Upper lobe of left lung (tissue), 6 donors: ENCODE results near the gene TAB3. TPM values are rescaled to one million over a fixed set of nuclear protein-coding genes. Genes with fewer than 3 reads are reported as not detected.

Source experiments
- ATAC-seq, 2 donors: fragments of 200-7000 bp; cut with Tn5 transposase; one replicate each; pipeline ENCODE4 v1.9.1; 2022; ENCODE audit warnings: mild to moderate bottlenecking in 2 of 2, moderate library complexity in 2 of 2; ENCODE audit not compliant: low FRiP score in 2 of 2
- DNase-seq, 2 donors: peaks; one replicate each; pipeline ENCODE4 v3.0.0-alpha.2; 2019 to 2020
- H3K27ac ChIP-seq, 4 donors: fragments of 200-600 bp; sonication (generic); one replicate each; pipeline ENCODE4 v1.5.1; 2016 to 2019
- H3K27me3 ChIP-seq, 4 donors: fragments of 200-600 bp; sonication (generic); one replicate each; pipeline ENCODE4 v1.5.1; 2017 to 2019
- H3K36me3 ChIP-seq, 4 donors: fragments of 200-600 bp; sonication (generic); one replicate each; pipeline ENCODE4 v1.5.1; 2016 to 2019
- H3K4me1 ChIP-seq, 4 donors: fragments of 200-600 bp; sonication (generic); one replicate each; pipeline ENCODE4 v1.5.1; 2018 to 2019
- H3K4me3 ChIP-seq, 4 donors: fragments of 200-600 bp; sonication (generic); one replicate each; pipeline ENCODE4 v1.5.1; 2017 to 2019; ENCODE audit warnings: mild to moderate bottlenecking in 2 of 4, moderate library complexity in 1 of 4
- H3K9me3 ChIP-seq, 4 donors: fragments of 200-600 bp; sonication (generic); one replicate each; pipeline ENCODE4 v1.5.1; 2018 to 2019
- CTCF ChIP-seq, 6 experiments: fragments of 450-650 bp in 4 of 6; fragments of 200-600 bp in 2 of 6; sonication (generic) in 2 of 6; IDR thresholded peaks; one replicate each; pipeline ENCODE4 v1.5.1; 2016 to 2019; ENCODE audit warnings: antibody characterized with exemption in 6 of 6
- EP300 ChIP-seq, 4 donors: sonication (generic); formaldehyde crosslinking; IDR thresholded peaks; one replicate each; pipeline ENCODE4 v1.5.1; 2017; ENCODE audit warnings: antibody characterized with exemption in 4 of 4, control low read depth in 2 of 4
- POLR2A ChIP-seq, 4 donors: fragments of 450-650 bp; IDR thresholded peaks; one replicate each; pipeline ENCODE4 v1.5.1; 2016 to 2017; ENCODE audit warnings: antibody characterized with exemption in 4 of 4, mild to moderate bottlenecking in 2 of 4
- POLR2AphosphoS5 ChIP-seq, 2 donors: sonication (generic); formaldehyde crosslinking; IDR thresholded peaks; one replicate each; pipeline ENCODE4 v1.5.1; 2017; ENCODE audit warnings: antibody characterized with exemption in 2 of 2
- WGBS, 2 donors: methylation state at CpG; one replicate each; pipeline ENCODE4 v1.1.5; 2017 to 2018; 5-methylcytosine and 5-hydroxymethylcytosine counted together
- total RNA-seq, 6 donors: library from RNA; depleted of rRNA in 4 of 6; stranded (reverse); fragments of >200 nt in 4 of 6; gene quantifications; one replicate each; pipeline versions ENCODE4 v1.1.0 to v1.2.1, GENCODE V29; 2016 to 2021
- donor health status: DM: no; HTN: no; CAD: no; lungs with moderate emphysema.
- donor health status: DM: no; HTN: yes; CAD: no; lungs with severe emphysema.

Gene TAB3
- total RNA-seq, 6 donors from 2014 or later = 13.5 to 42.1 (median 18.8) TPM

- Histone ChIP-seq H3K27ac (no peak overlapping the region), H3K4me1 (no peaks in the 10 kb centered on the region), H3K4me3 (no peak overlapping the region), H3K9me3 (no peaks in the 10 kb centered on the region), H3K36me3 (no peaks in the 10 kb centered on the region), H3K27me3 (no peaks in the 10 kb centered on the region)
- ATAC-seq (no peak), DNase-seq (no peak)
- 75 to 79% methylated on average over 6 of the region's 6 CpGs for WGBS, 2 donors
- TF ChIP-seq CTCF (IDR thresholded peaks at IDR 0.05) = no peak
- TF ChIP-seq POLR2A (IDR thresholded peaks at IDR 0.05) = no peak
- no peak for TF ChIP-seq POLR2AphosphoS5 (IDR thresholded peaks at IDR 0.05)
- TF ChIP-seq EP300 (IDR thresholded peaks at IDR 0.05) = no peak
Measured at GRCh38 chrX:30930679-30931078, 41.6 kb upstream of the TAB3 start.

GRCh38 chrX:30930143-30930542 is 41.1 kb upstream of the TAB3 start:
- WGBS, 2 donors = 89 to 92% methylated on average over 1 of the region's 1 CpG
- ATAC-seq = no peak
- no peaks in the 10 kb centered on the region for H3K4me1 ChIP-seq
- no peaks in the 10 kb centered on the region for H3K27me3 ChIP-seq
- no peak overlapping the region for H3K4me3 ChIP-seq
- H3K9me3 ChIP-seq = no peaks in the 10 kb centered on the region
- no peaks in the 10 kb centered on the region for H3K36me3 ChIP-seq
- TF ChIP-seq CTCF (IDR thresholded peaks at IDR 0.05) = no peak
- TF ChIP-seq POLR2AphosphoS5 (IDR thresholded peaks at IDR 0.05) = no peak
- TF ChIP-seq EP300 (IDR thresholded peaks at IDR 0.05) = no peak
- TF ChIP-seq POLR2A (IDR thresholded peaks at IDR 0.05) = no peak
- no peak overlapping the region for H3K27ac ChIP-seq
- no peak for DNase-seq

- 86 to 94% methylated on average over 1 to 3 of the region's 3 CpGs for WGBS, 2 donors
- H3K9me3 ChIP-seq = no peaks in the 10 kb centered on the region
- H3K27ac ChIP-seq = no peak overlapping the region
- H3K27me3 ChIP-seq = no peaks in the 10 kb centered on the region
- no peaks in the 10 kb centered on the region for H3K36me3 ChIP-seq
- H3K4me3 ChIP-seq = no peak overlapping the region
- ATAC-seq = no peak
- DNase-seq = no peak
- no peak for TF ChIP-seq POLR2A (IDR thresholded peaks at IDR 0.05)
- TF ChIP-seq EP300 (IDR thresholded peaks at IDR 0.05) = no peak
- no peak for TF ChIP-seq POLR2AphosphoS5 (IDR thresholded peaks at IDR 0.05)
- TF ChIP-seq CTCF (IDR thresholded peaks at IDR 0.05) = no peak
- no peaks in the 10 kb centered on the region for H3K4me1 ChIP-seq
Measured at GRCh38 chrX:30920271-30920670, 31.2 kb upstream of the TAB3 start.

- no peak for DNase-seq
- ATAC-seq = no peak
- 93 to 95% methylated on average over 1 of the region's 1 CpG for WGBS, 2 donors
Measured at GRCh38 chrX:30918480-30918879, 29.4 kb upstream of the TAB3 start.

More at GRCh38 chrX:30918480-30918879, 29.4 kb upstream of the TAB3 start:
- Histone ChIP-seq H3K4me1 (no peaks in the 10 kb centered on the region), H3K9me3 (no peaks in the 10 kb centered on the region), H3K36me3 (no peaks in the 10 kb centered on the region), H3K27ac (no peak overlapping the region), H3K27me3 (no peaks in the 10 kb centered on the region), H3K4me3 (no peak overlapping the region)
- no peak for TF ChIP-seq POLR2A (IDR thresholded peaks at IDR 0.05)
- no peak for TF ChIP-seq EP300 (IDR thresholded peaks at IDR 0.05)
- no peak for TF ChIP-seq POLR2AphosphoS5 (IDR thresholded peaks at IDR 0.05)
- no peak for TF ChIP-seq CTCF (IDR thresholded peaks at IDR 0.05)
